ENCODE data around the gene CS.
A peak's percentile ranks its signal among the peaks of the same experiment; 100 is the strongest.

Gene CS

DNA sequence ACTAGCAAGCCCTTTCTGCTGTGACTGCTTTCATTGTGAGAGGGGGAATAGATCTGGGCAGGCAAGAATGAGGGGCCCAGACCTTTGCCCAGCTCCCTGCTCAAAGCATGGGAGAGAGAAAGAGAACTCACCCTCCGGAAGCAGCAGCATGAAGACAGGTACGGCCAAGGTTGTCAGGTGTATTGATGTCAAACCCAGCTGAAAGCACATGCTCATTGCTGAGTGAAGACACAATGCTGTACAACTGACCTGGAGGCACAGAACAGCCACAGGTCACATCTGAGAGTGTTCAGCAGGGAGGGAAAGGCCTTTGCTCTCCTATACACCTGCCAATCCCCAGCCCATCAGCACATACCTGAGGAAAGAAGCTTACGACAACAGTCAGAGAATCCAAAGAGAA lies 47.5 kb downstream of the CS start:
- DNase-seq: no peak

DNA sequence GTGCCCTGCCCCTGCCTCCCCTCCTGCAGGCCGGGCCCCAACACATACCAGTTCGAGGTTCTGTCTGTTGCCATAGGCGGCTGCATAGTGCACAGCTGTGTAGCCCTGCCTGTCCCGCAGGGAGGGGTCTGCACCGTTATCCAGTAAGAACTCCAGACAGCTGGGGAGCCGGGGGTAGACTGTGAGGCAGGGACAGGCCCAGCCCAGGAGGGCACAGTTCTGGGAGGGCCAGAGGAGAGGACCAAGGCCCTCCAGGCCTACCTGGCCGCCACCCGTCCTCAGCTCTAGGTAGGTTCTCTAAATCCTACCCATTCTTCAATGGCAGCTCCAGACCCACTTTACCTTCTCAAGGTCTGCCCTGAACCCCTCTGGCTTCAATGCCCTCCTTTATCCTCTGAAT lies 51.4 kb downstream of the CS start:
- DNase-seq: no peak

DNA sequence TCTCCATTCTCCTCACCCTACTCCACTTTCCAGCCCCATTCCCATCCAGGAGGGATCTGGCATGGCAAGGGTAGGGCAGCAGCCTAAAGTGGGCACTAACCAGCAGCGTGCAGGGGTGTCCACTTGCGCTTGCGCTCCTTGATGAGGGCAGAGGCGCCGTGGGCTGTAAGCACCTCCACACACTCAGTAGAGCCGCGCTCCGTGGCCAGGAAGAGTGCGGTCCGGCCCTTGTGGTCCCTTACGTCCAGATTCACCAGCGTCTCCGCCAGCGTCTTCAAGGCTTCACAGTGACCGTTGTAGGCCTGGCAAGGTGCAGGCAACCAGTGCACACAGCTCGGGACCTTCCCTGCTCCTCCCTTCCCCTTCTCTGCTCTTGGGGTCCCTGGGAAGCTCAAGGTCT lies 52.2 kb downstream of the CS start:
- no peak for DNase-seq

DNA sequence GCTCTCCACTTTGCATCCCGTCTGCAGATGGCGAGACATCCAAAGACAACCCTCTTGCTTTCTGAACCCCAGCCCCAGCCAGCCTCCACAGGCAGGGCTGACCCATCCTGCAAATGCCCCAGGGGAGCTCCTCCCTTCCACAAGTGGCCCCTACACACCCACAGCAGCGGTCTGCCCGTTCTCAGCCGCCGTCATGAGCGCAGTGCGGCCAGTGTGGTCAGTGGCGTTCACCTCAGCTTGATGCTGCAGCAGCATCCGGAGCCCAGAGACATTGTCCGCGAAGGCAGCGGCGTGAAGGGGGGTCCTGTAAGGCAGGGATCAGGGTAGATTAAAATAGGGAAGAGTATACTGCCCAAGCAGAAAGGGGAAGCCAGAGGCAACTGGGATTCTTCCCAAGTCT lies 55.6 kb downstream of the CS start:
- DNase-seq: no peak

DNA sequence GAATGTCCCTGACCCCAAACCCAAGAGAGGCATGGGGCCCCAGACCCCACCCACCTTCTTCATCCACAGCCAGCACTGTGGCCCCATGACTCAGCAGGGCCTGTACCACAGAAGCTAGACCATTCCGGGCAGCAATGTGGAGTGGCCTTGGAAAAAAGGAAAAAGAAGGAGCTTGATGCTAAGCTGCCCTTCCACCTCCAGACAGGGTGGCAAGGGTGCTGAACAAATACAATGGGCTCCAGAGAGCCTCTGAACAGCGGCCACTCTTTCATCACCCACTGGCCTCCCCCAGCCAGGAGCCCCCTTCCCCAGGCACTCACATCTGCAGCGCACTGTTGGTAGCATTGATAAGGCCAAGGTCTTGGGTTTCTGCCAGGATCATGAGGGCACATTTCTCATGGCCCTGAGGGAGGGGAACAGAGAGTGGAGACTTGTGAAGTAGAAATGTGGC lies 56.4 kb downstream of the CS start:
- DNase-seq: no peak

DNA sequence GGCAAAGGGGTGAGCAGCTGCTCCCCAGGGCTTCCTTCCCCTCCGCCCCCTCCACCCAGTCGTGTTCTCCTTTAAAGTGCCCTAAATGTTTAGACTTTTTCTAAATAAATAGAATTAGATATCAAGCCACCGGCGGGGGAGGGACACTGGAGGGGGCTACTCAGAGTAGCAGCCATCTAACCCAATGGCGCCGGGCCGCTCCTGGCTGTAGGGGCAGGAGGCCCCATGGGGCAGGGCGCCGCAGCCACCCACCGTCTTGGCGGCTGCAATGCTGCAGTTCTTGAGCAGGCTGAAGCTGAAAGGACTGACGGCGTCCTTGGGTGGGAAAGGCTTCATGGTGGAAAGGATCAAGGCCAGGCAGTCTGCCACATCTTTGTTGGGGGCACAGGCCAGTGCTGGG lies 57.1 kb downstream of the CS start:
- DNase-seq: no peak

DNA sequence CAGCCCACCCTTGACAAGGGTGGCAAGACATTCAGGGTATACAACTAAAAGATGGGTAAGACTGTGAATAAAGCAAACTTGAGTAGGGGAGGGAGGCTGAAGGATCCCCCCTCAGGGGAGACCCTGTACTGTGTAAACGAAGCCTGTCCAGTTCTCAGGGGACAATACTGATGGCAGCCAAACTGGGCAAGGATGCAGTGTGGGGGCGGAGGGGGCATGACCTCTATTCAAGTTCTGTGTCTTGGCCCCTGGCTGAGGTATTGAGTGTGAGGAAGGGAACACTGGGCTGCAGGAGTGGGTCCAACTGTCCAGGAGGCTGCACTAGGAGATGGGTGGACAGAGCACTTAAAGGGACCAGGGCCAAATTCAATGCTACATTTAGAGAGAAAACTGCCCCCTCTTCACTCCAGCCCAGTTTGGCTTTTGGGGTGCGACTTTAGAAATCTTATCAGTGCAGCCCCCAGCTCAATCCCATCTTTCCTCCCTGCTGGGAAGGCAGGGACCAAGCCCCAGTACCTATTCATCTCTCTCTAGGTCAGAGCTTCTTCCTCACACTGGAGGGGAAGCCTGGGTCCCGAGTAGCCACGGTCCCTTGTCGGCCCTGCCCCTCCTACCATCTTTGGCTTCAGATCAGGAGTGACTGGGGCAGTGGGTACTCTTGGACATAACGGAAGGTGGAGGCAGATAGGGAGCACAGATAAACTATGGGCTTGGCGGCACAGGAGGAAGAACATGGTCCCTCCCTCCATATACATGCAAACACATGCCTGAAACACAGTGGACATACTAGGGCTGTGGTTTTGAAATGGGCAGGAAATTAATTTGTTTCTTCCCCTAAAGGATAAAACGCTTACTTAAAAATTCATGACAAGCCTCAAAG lies 58.5 kb downstream of the CS start:
- no peak for DNase-seq

DNA sequence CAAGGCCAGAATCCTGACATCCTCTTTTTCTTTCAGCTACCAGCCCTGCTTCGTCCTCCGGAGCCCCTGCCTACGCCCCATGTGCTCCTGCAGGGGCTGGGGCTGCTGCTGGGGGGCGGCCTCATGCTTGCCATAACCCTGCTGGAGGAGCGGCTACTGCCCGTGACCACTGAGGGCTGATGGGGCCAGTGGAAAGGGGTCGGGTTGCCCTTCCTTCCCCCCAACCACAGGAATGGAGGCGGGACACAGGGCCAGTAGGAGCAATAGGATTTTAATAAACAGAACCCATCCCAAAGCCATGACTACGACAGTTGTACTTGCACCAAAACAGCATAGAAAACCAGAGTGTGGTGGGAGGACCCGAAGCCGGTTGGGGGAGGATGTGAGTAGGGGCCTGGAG lies 62.6 kb downstream of the CS start:
- no peak for DNase-seq

DNA sequence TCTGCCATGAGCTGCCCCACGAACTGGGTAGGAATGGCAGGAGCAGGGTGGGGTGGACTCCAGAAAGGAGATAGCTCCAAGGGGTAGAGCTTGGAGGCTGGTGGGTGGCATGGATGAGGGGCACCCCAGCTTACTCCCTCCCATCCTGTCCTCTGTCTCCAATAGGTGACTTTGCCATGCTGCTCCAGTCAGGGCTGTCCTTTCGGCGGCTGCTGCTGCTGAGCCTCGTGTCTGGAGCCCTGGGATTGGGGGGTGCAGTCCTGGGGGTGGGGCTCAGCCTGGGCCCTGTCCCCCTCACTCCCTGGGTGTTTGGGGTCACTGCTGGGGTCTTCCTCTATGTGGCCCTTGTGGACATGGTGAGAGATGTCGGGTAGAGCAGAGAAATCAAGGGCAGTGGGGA lies 63.1 kb downstream of the CS start:
- no peak for DNase-seq

DNA sequence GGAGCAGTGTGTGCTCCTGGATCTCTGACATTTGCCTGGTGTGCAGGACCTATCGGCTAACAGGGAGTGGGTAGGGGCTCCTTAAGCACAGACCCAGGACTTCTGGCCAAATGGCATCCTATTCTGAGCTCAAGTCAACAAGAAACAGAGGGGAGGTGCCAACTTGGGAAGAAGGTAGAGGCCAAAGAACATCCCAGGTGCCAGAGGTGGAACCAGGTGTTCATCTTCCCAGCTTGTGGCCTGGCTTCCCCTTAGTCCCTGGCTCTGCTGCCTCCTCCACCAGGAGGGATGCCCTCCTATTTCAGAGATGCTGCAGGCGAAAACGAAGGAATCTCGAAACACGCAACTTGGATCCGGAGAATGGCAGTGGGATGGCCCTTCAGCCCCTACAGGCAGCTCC lies 64.0 kb downstream of the CS start:
- DNase-seq: no peak

DNA sequence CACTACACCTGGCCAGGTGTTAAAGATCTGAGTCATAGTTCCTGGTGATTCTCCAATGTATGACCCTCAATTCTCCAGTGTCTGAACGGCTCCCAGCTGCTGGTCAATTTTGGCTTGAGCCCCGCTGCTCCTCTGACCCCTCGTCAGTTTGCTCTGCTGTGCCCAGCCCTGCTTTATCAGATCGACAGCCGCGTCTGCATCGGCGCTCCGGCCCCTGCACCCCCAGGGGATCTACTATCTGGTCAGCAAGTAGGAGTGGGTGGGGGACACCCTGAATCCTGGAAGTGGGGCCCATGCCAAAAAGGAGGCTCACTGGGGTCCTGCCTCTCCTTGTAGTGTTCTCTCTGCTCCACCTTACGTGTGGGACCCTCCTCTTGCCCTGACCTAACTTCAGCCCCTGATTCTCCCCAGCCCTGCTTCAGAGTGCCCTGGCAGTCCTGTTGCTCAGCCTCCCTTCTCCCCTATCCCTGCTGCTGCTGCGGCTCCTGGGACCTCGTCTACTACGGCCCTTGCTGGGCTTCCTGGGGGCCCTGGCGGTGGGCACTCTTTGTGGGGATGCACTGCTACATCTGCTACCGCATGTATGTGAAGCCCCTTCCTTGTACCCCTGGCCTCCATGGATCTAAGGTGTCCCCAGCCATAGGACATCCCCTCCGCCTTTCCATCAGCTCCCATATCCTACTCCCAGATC lies 65.2 kb downstream of the CS start:
- no peak for DNase-seq

DNA sequence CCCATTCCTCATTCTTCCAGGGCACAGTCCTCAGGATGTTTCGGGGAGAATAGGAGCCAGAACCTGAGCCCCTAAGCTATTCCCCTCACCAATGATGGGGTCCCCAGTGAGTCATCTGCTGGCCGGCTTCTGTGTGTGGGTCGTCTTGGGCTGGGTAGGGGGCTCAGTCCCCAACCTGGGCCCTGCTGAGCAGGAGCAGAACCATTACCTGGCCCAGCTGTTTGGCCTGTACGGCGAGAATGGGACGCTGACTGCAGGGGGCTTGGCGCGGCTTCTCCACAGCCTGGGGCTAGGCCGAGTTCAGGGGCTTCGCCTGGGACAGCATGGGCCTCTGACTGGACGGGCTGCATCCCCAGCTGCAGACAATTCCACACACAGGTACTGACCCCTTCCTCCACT lies 68.9 kb downstream of the CS start:
- no peak for DNase-seq

DNA sequence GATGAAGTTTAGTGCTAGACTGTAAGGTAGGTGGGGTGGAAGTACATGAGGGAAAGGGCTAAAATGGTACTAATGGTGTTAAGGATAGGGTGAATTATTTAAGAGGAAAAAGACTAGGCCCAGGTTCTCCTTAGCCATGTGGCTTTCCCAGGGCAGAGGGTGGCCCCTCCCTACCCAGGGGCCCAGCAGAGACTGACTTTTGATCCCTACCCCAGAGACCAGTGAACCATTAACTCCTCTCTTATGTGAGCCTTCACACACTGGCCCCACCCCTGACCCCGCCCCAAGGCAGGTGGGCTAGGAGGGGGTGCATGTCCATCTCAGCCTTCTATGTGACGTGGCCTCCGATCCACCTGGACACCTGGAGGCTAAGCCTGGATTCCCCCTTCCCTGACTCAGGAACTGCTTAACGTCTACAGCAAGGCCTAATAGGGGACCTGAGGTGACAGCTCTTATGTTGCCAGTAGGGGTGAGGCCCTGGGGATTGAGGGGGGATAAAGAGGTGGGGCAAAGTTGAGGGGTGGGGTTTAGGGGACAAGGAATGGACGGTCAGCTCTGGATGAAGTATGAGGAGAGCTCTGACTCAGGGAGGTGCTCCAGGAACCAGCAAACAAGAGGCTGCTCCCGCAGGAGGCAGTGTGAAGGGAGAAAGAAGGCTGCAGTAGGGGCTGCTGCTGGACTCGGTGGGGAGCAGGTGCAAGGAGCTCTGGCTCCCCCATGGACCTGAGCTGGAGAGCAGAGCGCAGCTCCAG lies 69.5 kb downstream of the CS start:
- no peak for DNase-seq

DNA sequence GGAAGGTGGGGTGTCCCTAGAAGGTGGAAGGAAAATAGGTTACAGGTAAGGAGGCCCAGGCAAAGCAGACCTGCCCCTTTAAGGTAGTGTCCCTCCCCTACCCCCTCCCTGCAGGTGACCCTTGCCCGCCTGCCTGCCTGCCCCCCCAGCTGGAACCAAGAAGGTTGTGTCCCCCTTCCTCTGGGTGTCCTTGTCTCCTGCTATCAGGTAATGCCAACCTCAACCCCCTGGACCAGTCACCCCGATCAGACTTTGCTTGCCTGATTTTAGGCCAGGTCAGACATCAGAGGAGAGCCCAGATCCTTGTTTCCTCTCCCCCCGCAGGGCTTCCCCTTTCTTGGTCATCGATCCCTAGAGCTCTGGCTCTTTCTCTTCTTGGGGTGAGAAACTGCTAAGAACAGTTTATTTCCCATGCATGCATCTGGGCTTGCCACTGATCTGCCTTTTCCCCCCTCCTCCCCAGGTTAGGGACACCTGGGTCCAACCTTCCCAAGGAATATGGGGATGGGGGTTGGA lies 70.2 kb downstream of the CS start, which contains the start of gene SLC39A5:
Gene SLC39A5, plus strand, starts transcription at position 136 of the 516 bp plus-strand sequence. CDS start 1,224 bp downstream, outside the sequence.
- DNase-seq: no peak

DNA sequence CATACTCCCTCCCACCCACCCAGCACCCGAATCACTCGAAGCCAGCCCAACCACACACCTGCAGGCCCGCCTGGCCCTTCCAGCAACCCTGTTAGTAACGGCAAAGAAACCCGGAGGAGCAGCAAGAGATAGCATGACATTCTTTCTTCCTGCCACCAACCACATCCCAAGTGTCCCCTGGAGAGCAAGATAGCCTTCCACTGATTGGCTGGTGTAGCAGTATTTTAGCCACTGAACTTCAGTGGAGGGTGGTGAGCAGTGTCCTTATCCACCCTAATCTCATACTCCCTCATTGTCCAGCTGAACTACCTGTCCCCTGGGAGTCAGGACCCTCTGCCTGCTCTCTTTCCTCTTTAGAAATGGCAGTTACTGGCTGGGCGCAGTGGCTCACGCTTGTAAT lies 71.0 kb downstream of the CS start:
- no peak for DNase-seq

DNA sequence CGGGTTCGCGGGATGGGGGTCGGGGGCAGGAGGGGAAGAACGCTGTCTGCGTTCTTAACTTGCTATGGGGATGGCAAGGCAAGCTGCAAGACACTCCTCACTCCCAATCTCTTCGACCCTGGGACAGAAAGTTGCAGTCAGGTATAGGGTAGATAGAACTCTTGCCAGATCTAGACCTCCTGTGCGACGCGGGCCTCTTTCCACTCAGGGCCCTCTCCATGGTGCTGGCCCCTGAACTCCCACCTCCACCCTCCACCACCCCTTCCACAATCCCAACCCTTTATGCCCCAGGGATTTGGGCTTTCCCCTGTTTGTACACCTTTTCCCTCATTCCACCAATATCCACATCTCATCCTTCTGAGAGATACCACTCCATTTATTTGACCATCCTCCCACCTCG lies 75.2 kb downstream of the CS start:
- DNase-seq: no peak

DNA sequence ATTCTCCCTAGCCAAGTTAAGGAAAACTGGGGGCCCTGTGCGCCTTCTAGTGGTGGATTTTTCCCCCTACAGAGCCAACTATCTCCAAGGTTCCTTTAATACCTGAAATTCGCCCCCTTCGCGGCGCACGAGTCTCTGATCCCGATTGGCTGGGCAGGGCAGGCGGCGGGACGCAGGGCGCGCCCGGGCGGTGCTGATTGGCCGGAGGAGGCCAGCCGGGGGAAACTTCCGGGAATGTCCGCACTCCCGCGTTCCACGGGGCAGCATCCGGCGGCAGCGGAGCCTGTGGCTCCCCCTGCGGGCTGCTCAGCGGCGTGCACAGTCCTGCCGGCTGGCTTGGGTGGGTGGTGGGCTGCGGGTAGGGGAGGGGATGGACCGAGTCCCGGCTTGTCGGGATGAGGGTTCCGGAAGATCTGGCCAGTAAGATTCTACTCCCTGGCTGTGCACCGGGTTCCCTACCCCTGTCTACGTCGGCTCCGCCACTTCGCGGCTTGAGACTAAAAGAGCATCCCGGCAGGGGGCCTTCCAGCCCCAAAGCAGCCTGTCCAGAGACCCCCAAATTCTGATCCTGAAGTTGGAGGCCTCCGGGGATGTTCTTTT lies 75.9 kb downstream of the CS start, which contains the start of gene NABP2:
Gene NABP2, plus strand, starts transcription at position 241 of the 600 bp plus-strand sequence. CDS start 515 bp downstream, outside the sequence.
- peak; percentile 73 to 99 (median 95) for DNase-seq

DNA sequence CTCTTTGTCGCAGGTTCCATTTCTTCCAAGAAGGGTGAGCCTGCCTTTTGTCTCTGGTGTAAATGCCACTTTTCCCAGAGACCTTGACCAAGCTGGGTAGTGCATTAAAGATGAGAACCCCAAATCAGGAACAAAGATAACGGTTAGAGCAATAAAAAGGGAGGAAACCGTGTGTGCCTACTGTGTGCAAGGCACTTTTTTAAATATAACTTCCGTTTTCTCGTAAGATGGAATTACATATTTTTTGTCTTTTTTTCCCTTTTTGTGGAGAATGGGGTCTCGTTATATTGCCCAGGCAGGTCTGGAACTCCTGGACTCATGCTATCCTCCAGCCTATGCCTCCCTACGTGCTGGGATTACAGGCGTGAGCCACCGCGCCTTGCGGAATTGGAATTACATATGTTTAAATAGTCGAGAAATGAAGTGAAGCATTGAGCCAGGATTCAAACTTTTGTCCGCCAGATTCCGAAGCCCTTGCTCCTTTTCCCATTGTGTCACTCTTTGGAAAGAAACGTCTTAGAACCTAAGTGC lies 76.5 kb downstream of the CS start:
- no peak for DNase-seq

DNA sequence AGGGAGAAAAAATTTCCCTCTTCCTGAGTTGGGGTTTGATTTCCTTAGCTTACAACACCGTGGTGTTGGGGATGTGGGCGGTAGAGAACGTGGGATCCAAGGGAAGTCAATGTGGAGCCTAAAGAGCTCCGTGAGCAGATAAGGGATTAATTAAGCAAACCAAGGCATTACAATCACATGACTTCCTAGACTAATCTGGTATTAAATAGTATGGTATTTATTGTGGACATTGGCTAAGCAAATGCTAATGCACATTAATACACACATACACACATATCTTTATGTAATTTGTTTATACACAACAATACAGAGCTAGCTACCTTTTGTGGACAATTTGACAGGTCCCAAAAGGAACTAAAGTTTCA lies 77.6 kb downstream of the CS start:
- no peak for DNase-seq

DNA sequence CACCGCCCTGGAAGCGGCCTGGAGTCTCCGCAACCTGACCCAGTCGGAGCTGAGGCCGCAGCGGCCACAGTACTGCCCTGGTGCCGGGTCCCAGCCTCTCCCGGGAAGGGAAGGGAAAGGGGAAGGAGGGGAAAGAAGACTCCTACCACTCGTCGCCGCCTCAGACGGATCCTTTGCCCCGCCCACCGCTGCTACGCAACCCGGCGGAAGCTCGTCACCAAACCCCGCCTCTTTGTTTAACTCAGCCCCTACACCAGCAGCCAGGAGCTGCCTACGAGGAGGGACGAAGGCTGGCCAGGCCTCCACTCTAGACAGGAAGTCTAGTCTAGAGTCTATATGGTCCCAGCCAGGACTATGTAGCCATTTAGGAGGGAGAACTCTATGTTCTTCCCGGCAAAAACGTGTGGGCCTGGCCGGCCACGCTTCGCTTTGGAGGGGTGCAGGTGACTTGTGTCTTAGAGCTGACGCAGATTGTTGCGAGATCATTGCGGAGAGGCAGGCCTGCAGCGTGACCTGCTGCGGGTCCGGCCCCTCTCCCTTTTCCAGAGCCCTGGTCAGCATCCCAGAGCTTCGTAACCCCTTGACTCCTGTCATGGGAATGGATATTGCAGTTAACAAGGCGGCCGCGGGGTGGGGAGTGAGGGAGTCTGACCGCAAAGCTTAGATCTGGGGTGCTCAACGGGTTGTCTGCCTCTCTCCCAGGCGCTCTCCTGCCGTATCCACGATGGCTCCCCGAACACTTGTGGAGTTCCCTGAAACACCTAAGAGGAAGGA lies 78.2 kb downstream of the CS start, which contains the start of gene RNF41:
Gene RNF41, minus strand, starts transcription at position 166 of the 774 bp plus-strand sequence. CDS start 7,875 bp downstream, outside the sequence.
- DNase-seq: peak; percentile 79 to 98 (median 95)
